B cell (primary cell): ENCODE data around the gene AIFM1.

Source experiments
- CTCF ChIP-seq: fragments of 200-600 bp; IDR thresholded peaks from one replicate; pipeline ENCODE4 v1.8.0; 2022; ENCODE audit warnings: antibody characterized with exemption, mild to moderate bottlenecking
- EZH2 ChIP-seq: IDR thresholded peaks from 2 replicates; pipeline ENCODE4 v1.6.1; 2012; ENCODE audit warnings: borderline replicate concordance, low read depth, mild to moderate bottlenecking, moderate library complexity, low read length; ENCODE audit not compliant: insufficient read depth, poor library complexity, severe bottlenecking

GRCh38 chrX:130080791-130081367 is 84.8 kb downstream of the AIFM1 start:
- TF ChIP-seq CTCF (no peak), EZH2 (no peak)
